Breast epithelium (tissue), 4 donors: ENCODE results near the gene LRRC43. TPM values are rescaled to one million over a fixed set of nuclear protein-coding genes. Genes with fewer than 3 reads are reported as not detected.
A peak's percentile ranks its signal among the peaks of the same experiment; 100 is the strongest.
"Not testable (repeated sequence)": the region's sequence is repeated elsewhere in the genome, so short reads cannot be mapped to it uniquely, and the experiment has no call there.

Experiments used
- DNase-seq, 2 donors: peaks; one replicate each; pipeline ENCODE4 v3.0.0-alpha.2; 2019; ENCODE audit warnings: low spot score in 2 of 2
- H3K27ac ChIP-seq, 2 donors: fragments of 200-600 bp; sonication (generic) in 1 of 2; one replicate each; pipeline ENCODE4 v1.5.1; 2016 to 2019; ENCODE audit warnings: mild to moderate bottlenecking in 1 of 2
- H3K27me3 ChIP-seq, 2 donors: fragments of 200-600 bp; sonication (generic) in 1 of 2; one replicate each; pipeline versions ENCODE4 v1.5.1 to v1.6.0; 2017 to 2019; ENCODE audit warnings: control low read depth in 1 of 2, mild to moderate bottlenecking in 1 of 2
- H3K36me3 ChIP-seq: fragments of 200-600 bp; one replicate; pipeline ENCODE4 v1.5.1; 2019
- H3K4me1 ChIP-seq, 2 donors: fragments of 200-600 bp; sonication (generic); one replicate each; pipeline ENCODE4 v1.5.1; 2016 to 2019; ENCODE audit warnings: control low read depth in 1 of 2
- H3K4me3 ChIP-seq, 3 donors: fragments of 200-600 bp; sonication (generic); 1 replicate in 2 of 3; 2 replicates in 1 of 3; pipeline ENCODE4 v1.5.1; 2016 to 2019; ENCODE audit warnings: mild to moderate bottlenecking in 3 of 3, moderate library complexity in 2 of 3
- H3K9me3 ChIP-seq, 2 donors: fragments of 200-600 bp; sonication (generic) in 1 of 2; one replicate each; pipeline ENCODE4 v1.5.1; 2016 to 2019; ENCODE audit warnings: control low read depth in 1 of 2
- POLR2A ChIP-seq: fragments of 450-650 bp; IDR thresholded peaks from one replicate; pipeline ENCODE4 v1.6.1; 2016; ENCODE audit warnings: antibody characterized with exemption, mild to moderate bottlenecking, moderate library complexity
- POLR2AphosphoS5 ChIP-seq, 3 donors: sonication (generic); formaldehyde crosslinking; IDR thresholded peaks; one replicate each; pipeline ENCODE4 v1.6.1; 2017; ENCODE audit warnings: antibody characterized with exemption in 3 of 3
- intact Hi-C: fragments of 100-400 bp; cut with DNase I; formaldehyde crosslinking; loops from one replicate; pipeline ENCODE4 v1.15.1; 2023; ENCODE audit warnings: low total_unique reads
- total RNA-seq, 3 donors: library from RNA; depleted of rRNA; stranded (reverse); fragments of >200 nt; gene quantifications; one replicate each; pipeline ENCODE4 v1.1.0, GENCODE V29; 2016
- TF ChIP-seq, protein P1 (sequence below), 3 donors: fragments of 450-650 bp; IDR thresholded peaks; one replicate each; pipeline ENCODE4 v1.5.1; 2016 to 2017; ENCODE audit warnings: antibody characterized with exemption in 3 of 3, mild to moderate bottlenecking in 3 of 3, moderate library complexity in 3 of 3

The LRRC43 gene
- total RNA-seq, 3 donors from 2014 or later = 0.66 to 2.3 (median 0.80) TPM

DNA sequence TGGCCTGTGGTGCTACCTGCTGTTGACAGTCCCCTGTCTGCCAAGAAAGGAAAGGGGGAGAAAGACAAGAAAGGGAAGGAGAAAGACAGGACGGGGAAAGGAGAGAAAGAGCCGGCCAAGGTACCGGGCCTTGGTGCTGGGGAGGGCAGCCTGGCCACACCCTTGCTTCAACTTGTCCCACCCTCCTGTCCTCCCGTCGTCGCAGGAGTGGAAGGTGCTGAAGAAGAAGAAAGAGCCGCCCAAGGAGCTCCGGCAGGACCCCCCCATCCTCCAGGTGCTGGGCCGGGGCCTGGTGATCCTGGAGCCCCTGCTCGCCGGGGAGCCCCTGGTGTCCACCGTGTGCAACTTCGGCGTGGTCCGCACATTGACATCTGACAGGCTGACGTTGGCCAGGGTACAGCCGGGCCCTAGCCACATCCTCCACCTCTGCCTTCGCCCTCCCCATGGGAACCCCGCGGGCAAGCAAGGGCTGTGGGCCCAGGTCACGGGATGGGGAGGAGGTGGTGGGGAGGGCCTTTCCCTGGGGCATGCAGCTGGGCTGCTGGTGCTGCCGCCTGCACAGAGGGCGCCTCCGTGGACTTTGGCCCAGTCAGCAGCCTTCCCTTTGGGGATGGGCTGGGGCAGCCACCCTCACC, 17.7 kb downstream of the LRRC43 start:
- peaks cover 6 to 12% of the 10 kb centered on the region in 2 donors for H3K4me1 ChIP-seq
- DNase-seq = no peak

DNA sequence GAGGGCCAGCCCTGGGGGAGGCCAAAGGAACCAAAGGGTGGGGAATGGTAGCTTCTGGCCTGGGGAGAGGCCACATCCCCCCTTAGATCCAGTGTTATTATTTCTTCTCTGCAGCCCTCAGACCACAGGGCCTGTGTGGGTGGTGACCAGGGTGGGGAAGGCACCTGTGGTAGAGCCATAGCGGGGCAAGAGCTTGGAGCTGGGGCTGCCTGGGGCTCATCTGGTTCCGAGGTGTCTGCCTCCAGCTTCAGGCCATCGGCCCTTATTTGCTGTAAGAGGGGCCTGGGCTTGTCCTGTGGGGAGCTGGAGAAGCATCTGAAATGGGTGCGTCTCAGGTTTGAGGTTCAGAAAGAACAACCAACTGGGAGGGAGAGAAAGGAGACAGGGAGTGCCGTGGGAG, 18.5 kb downstream of the LRRC43 start:
- no peaks in the 10 kb centered on the region for H3K9me3 ChIP-seq
- intact Hi-C loops = no loop called here
- H3K4me3 ChIP-seq = no peak overlapping the region
- TF ChIP-seq, protein P1, sequence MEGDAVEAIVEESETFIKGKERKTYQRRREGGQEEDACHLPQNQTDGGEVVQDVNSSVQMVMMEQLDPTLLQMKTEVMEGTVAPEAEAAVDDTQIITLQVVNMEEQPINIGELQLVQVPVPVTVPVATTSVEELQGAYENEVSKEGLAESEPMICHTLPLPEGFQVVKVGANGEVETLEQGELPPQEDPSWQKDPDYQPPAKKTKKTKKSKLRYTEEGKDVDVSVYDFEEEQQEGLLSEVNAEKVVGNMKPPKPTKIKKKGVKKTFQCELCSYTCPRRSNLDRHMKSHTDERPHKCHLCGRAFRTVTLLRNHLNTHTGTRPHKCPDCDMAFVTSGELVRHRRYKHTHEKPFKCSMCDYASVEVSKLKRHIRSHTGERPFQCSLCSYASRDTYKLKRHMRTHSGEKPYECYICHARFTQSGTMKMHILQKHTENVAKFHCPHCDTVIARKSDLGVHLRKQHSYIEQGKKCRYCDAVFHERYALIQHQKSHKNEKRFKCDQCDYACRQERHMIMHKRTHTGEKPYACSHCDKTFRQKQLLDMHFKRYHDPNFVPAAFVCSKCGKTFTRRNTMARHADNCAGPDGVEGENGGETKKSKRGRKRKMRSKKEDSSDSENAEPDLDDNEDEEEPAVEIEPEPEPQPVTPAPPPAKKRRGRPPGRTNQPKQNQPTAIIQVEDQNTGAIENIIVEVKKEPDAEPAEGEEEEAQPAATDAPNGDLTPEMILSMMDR (IDR thresholded peaks at IDR 0.05) = no peak
- TF ChIP-seq POLR2AphosphoS5 (IDR thresholded peaks at IDR 0.05) = no peak
- no peak for TF ChIP-seq POLR2A
- peaks cover 6 to 12% of the 10 kb centered on the region in 2 donors for H3K4me1 ChIP-seq
- H3K27ac ChIP-seq = no peak overlapping the region
- H3K27me3 ChIP-seq = peaks cover 0 to 3% of the 10 kb centered on the region in 2 donors
- no peak for DNase-seq
- no peaks in the 10 kb centered on the region for H3K36me3 ChIP-seq

More for the DNA sequence above, 17.7 kb downstream of the LRRC43 start:
- no peak overlapping the region for H3K27ac ChIP-seq
- H3K4me3 ChIP-seq = no peak overlapping the region
- H3K27me3 ChIP-seq = peaks cover 0 to 3% of the 10 kb centered on the region in 2 donors
- H3K9me3 ChIP-seq = no peaks in the 10 kb centered on the region
- intact Hi-C loops = no loop called here
- TF ChIP-seq, protein P1 (IDR thresholded peaks at IDR 0.05) = no peak
- no peaks in the 10 kb centered on the region for H3K36me3 ChIP-seq

DNA sequence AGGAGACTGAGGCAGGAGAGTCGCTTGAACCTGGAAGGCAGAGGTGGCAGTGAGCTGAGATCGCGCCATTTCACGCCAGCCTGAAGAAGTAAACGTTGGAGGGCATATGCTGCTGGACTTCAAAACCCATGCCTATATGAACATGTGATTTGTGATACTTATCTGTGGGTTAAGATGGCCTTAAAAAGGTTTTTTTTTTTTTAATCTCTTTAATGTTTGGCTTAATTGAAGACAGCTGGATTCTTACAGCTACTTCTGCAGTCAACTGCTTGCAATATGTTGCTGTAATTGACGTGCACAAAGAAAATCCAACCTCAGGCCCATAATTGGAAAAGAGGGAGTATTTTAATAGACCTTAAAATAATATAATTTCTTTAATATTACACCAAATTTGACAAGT, 19.1 kb downstream of the LRRC43 start:
- TF ChIP-seq POLR2A = no peak
- TF ChIP-seq, protein P1 (IDR thresholded peaks at IDR 0.05) = no peak
- no peak for TF ChIP-seq POLR2AphosphoS5 (IDR thresholded peaks at IDR 0.05)
- no peaks in the 10 kb centered on the region for H3K9me3 ChIP-seq
- no peaks in the 10 kb centered on the region for H3K36me3 ChIP-seq
- no peak overlapping the region for H3K27ac ChIP-seq
- H3K4me3 ChIP-seq = no peak overlapping the region
- no peak for DNase-seq
- H3K27me3 ChIP-seq = peaks cover 0 to 3% of the 10 kb centered on the region in 2 donors
- peaks cover 6 to 12% of the 10 kb centered on the region in 2 donors for H3K4me1 ChIP-seq
- intact Hi-C loops = no loop called here

DNA sequence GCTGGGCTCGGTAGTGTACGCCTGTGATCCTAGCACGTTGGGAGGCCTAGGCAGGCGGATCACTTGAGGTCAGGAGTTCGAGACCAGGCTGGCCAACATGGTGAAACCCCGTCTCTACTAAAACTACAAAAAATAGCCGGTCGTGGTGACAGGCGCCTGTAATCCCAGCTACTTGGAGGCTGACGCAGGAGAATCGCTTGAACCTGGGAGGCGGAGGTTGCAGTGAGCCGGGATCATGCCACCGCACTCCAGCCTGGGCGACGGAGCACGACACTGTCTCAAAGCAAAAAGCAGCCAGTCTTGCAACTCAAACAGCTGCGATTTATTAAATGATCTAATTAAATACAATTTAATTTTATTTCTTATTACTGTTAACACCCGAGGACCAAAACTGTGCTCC, 19.9 kb downstream of the LRRC43 start:
- H3K36me3 ChIP-seq, intact Hi-C loops, DNase-seq, H3K9me3 ChIP-seq, H3K27me3 ChIP-seq, H3K27ac ChIP-seq: not testable (repeated sequence)
- peak overlapping the region; percentile 43 to 87 (median 59) for H3K4me3 ChIP-seq
- peaks cover 6 to 12% of the 10 kb centered on the region in 2 donors for H3K4me1 ChIP-seq

DNA sequence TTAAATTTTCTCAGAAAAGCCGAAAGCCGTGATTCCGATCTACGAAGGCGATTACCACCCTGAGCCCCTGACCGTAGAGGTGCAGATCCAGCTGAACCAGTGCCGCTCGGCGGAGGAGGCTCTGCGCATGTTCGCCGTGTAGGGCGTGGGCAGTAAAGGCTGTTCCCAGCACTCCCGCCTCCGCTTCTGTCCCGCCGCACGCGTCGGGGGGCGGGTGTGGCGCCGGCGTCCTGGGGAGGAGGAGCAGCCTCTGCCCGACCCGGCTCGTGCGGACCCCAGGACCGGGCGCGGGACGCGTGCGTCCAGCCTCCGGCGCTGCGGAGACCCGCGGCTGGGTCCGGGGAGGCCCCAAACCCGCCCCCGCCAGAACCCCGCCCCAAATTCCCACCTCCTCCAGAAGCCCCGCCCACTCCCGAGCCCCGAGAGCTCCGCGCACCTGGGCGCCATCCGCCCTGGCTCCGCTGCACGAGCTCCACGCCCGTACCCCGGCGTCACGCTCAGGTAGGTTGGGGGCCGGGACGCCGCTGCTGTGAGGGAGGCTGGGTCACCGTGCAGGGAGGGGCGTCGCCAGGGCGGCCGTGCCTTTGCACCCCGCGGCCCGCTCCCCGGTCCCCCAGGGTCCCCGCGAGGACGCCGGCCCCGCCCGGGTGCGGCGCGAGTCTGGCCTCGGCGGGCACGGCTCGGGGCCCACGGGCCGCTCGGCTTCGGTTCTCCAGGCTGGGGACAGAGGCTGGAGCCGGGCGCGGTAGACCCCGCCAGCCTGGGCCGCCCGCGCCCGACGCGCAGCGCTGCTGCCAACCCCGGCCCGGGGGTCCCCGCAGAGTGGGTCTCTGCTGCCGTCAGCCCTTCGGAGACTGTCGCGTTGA, 20.6 kb downstream of the LRRC43 start, which contains the start of gene B3GNT4:
Gene B3GNT4 (plus strand): TSS at position 409 of the 866 bp plus-strand sequence. CDS start 910 bp downstream, outside the sequence.
- Histone ChIP-seq H3K9me3 (no peaks in the 10 kb centered on the region), H3K4me3 (peak within 1 kb of the TSS; percentile 43 to 87 (median 59)), H3K4me1 (peaks cover 6 to 12% of the 10 kb centered on the region in 2 donors), H3K27me3 (peaks cover 0 to 3% of the 10 kb centered on the region in 2 donors), H3K27ac (no peak within 1 kb of the TSS), H3K36me3 (peaks cover 8% of the 10 kb centered on the region)
- DNase-seq = peak in 1 of 2 donors; percentile 59
- intact Hi-C loops = no loop called here
- TF ChIP-seq POLR2A (no peak), POLR2AphosphoS5 (IDR thresholded peaks at IDR 0.05) (no peak)
- TF ChIP-seq, protein P1 (IDR thresholded peaks at IDR 0.05) = no peak
